ENCODE results near the gene TMEM240. TPM values are rescaled to one million over a fixed set of nuclear protein-coding genes. Genes with fewer than 3 reads are reported as not detected.
A peak's percentile ranks its signal among the peaks of the same experiment; 100 is the strongest.
"Not testable (repeated sequence)": the region's sequence is repeated elsewhere in the genome, so short reads cannot be mapped to it uniquely, and the experiment has no call there.

Gene TMEM240
- total RNA-seq, 2 experiments from 2014 or later: 0.76 to 2.1 TPM

DNA sequence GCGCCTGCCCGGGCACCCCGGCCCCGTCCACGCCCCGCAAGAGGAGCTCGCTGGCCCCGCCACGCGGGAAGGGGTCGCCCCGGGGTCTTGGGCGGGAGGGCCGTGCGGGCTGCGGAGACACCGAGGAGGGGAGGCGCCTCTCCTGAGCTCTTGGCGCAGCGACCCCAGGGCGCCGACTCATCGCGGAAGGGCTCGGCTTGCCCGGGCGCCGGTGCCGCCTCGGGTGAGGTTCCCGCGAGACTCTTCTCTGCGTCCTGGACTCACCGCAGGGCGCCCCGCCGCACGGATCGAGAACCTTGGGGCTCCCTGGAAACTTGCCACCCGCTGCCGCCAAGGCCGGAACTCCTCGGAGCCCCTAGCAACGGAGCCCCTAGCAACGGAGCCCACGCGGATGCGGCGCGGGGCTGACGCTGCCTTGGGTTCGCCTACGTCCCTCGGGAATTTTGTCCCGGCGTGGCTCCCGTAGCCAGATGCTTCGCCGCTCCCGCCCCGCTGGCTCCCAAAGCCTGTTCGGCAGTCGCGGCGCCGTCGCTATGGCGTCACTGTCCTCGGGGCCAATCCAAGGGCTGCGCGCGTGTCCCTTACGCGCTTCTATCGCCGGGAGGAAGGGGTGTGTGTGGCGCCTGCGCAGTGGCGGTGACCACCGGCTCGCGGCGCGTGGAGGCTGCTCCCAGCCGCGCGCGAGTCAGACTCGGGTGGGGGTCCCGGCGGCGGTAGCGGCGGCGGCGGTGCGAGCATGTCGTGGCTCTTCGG is 28.7 kb downstream of the TMEM240 start, which contains the start of gene ATAD3A:
Gene ATAD3A (plus strand): TSS at position 630 of the 753 bp plus-strand sequence. CDS start 107 bp downstream, at position 737.
- TF ChIP-seq EZH2phosphoT487 (IDR thresholded peaks at IDR 0.05; ENCODE audit: borderline replicate concordance, low read depth, low read length): no peak
- TF ChIP-seq CTCF (conservative IDR thresholded peaks at IDR 0.05; ENCODE audit: low read length): no peak; the same call in 1 of the 2 replicates
- Histone ChIP-seq H2AFZ (ENCODE audit: low read length) (peak within 1 kb of the TSS; percentile 4; the same call in 1 of the 2 replicates), H3K9me2 (ENCODE audit: insufficient read depth, low read length) (no peaks in the 10 kb centered on the region), H3K36me3 (ENCODE audit: insufficient read depth, low read length) (peaks cover 21% of the 10 kb centered on the region), H4K20me1 (ENCODE audit: insufficient read depth, low read length) (no peaks in the 10 kb centered on the region), H3K27ac (ENCODE audit: low read depth, low read length, poor library complexity, severe bottlenecking) (peak within 1 kb of the TSS; percentile 96), H3K4me2 (ENCODE audit: low read length) (peak within 1 kb of the TSS; percentile 83), H3K79me2 (ENCODE audit: insufficient read depth, low read depth, low read length) (peaks cover 24% of the 10 kb centered on the region; the same call in 1 of the 2 replicates), H3K4me1 (ENCODE audit: insufficient read depth, low read length, poor library complexity, severe bottlenecking) (peaks cover 7% of the 10 kb centered on the region), H3K4me3 (ENCODE audit: low read depth, low read length, poor library complexity, severe bottlenecking) (peak within 1 kb of the TSS; percentile 80), H3K9me3 (ENCODE audit: low read length) (peaks cover 6% of the 10 kb centered on the region; the same call in 1 of the 2 replicates)
- intact Hi-C loops (cut with micrococcal nuclease; ENCODE audit: unreplicated experiment): loop anchor here (2.0 to 5.0 kb wide), 2 partner anchors 41 to 104 kb away; partner anchors contain the start of genes ATAD3B and MRPL20
- CTCF ChIA-PET (ENCODE audit: unreplicated experiment): no interaction called here
- peak; percentile 95 for DNase-seq (ENCODE audit: low spot score)
- no TSS peak for BruUV-seq (replicated peaks)
- POLR2A ChIA-PET: no interaction called here

GRCh38 chr1:1510912-1511532 is 29.4 kb downstream of the TMEM240 start:
- Histone ChIP-seq H3K9me2 (ENCODE audit: insufficient read depth, low read length) (no peaks in the 10 kb centered on the region), H3K4me1 (ENCODE audit: insufficient read depth, low read length, poor library complexity, severe bottlenecking) (peaks cover 8% of the 10 kb centered on the region), H3K4me3 (ENCODE audit: low read depth, low read length, poor library complexity, severe bottlenecking) (peak overlapping the region; percentile 80), H3K4me2 (ENCODE audit: low read length) (peak overlapping the region; percentile 83), H3K9me3 (ENCODE audit: low read length) (peaks cover 6% of the 10 kb centered on the region; the same call in 1 of the 2 replicates), H3K79me2 (ENCODE audit: insufficient read depth, low read depth, low read length) (peaks cover 24% of the 10 kb centered on the region; the same call in 1 of the 2 replicates), H3K27ac (ENCODE audit: low read depth, low read length, poor library complexity, severe bottlenecking) (peak overlapping the region; percentile 96), H3K36me3 (ENCODE audit: insufficient read depth, low read length) (peaks cover 15% of the 10 kb centered on the region), H2AFZ (ENCODE audit: low read length) (peak overlapping the region; percentile 4; the same call in 1 of the 2 replicates), H4K20me1 (ENCODE audit: insufficient read depth, low read length) (no peaks in the 10 kb centered on the region)
- TSS peak; percentile 96 for BruUV-seq (replicated peaks)
- CTCF ChIA-PET (ENCODE audit: unreplicated experiment): no interaction called here
- intact Hi-C loops (cut with micrococcal nuclease; ENCODE audit: unreplicated experiment): loop anchor here (2.0 to 5.0 kb wide), 2 partner anchors 40 to 104 kb away; partner anchors contain the start of genes ATAD3B and MRPL20
- DNase-seq (ENCODE audit: low spot score): peak; percentile 83
- POLR2A ChIA-PET: interaction anchor here (0.7 to 1.3 kb wide), 2 partner anchors 46 to 141 kb away, joined by 3 to 4 read pairs; no protein-coding TSS in a partner anchor
- TF ChIP-seq CTCF (conservative IDR thresholded peaks at IDR 0.05; ENCODE audit: low read length) (peak; percentile 36), EZH2phosphoT487 (IDR thresholded peaks at IDR 0.05; ENCODE audit: borderline replicate concordance, low read depth, low read length) (no peak)

GRCh38 chr1:1509465-1509850 is 31.0 kb downstream of the TMEM240 start:
- H4K20me1 ChIP-seq (ENCODE audit: insufficient read depth, low read length); H2AFZ ChIP-seq (ENCODE audit: low read length); H3K9me3 ChIP-seq (ENCODE audit: low read length); DNase-seq (ENCODE audit: low spot score); H3K9me2 ChIP-seq (ENCODE audit: insufficient read depth, low read length); H3K4me2 ChIP-seq (ENCODE audit: low read length); H3K4me3 ChIP-seq (ENCODE audit: low read depth, low read length, poor library complexity, severe bottlenecking); H3K36me3 ChIP-seq (ENCODE audit: insufficient read depth, low read length); intact Hi-C loops (cut with micrococcal nuclease; ENCODE audit: unreplicated experiment); H3K27ac ChIP-seq (ENCODE audit: low read depth, low read length, poor library complexity, severe bottlenecking); CTCF ChIA-PET (ENCODE audit: unreplicated experiment); BruUV-seq (replicated peaks): not testable (repeated sequence)
- POLR2A ChIA-PET: interaction anchor here (0.7 to 1.3 kb wide), 2 partner anchors 48 to 855 kb away, joined by 4 read pairs; no protein-coding TSS in a partner anchor
- Histone ChIP-seq H3K4me1 (ENCODE audit: insufficient read depth, low read length, poor library complexity, severe bottlenecking) (peaks cover 20% of the 10 kb centered on the region), H3K79me2 (ENCODE audit: insufficient read depth, low read depth, low read length) (peaks cover 14% of the 10 kb centered on the region; the same call in 1 of the 2 replicates)

- H3K27ac ChIP-seq (ENCODE audit: low read depth, low read length, poor library complexity, severe bottlenecking); H2AFZ ChIP-seq (ENCODE audit: low read length); H3K79me2 ChIP-seq (ENCODE audit: insufficient read depth, low read depth, low read length); H3K9me2 ChIP-seq (ENCODE audit: insufficient read depth, low read length); BruUV-seq (replicated peaks); CTCF ChIA-PET (ENCODE audit: unreplicated experiment); intact Hi-C loops (cut with micrococcal nuclease; ENCODE audit: unreplicated experiment); H3K9me3 ChIP-seq (ENCODE audit: low read length); H3K4me2 ChIP-seq (ENCODE audit: low read length); POLR2A ChIA-PET; H3K36me3 ChIP-seq (ENCODE audit: insufficient read depth, low read length); H3K4me3 ChIP-seq (ENCODE audit: low read depth, low read length, poor library complexity, severe bottlenecking); H4K20me1 ChIP-seq (ENCODE audit: insufficient read depth, low read length); DNase-seq (ENCODE audit: low spot score): not testable (repeated sequence)
- peaks cover 20% of the 10 kb centered on the region for H3K4me1 ChIP-seq (ENCODE audit: insufficient read depth, low read length, poor library complexity, severe bottlenecking)
Observed at GRCh38 chr1:1508775-1509464, 31.5 kb downstream of the TMEM240 start.
